Measurements from ENCODE around the gene ITPKC.

ITPKC gene

DNA sequence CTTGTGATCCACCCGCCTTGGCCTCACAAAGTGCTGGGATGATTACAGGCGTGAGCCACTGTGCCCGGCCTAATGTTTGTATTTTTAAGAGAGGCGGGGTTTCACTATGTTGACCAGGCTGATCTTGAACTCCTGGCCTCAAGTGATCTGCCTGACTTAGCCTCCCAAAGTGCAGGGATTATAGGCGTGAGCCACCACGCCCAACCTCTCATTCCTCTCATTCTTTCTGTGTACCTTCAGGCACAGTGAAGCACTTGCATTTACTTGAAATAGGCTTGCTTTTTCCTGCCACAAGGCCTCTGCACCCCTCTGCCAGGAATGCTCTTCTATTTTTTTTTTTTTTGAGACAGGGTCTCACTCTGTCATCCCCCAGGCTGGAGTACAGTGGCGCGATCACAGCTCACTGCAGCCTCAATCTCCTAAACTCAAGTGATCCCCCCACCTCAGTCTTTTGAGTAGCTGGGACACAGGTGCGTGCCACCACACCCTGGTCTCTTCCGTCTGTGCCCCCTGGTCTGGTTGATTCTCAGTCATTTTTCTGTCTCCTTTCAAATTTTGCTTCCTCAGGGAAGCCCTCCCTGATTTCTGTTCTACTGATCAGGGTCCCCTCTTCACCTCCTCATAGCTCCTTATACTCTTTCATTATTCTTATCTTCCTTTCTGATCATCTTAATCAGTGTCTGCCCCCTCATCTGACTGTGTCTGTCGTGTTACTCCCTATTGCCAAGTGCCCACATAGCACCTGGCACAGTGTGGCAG lies 18.3 kb downstream of the ITPKC start:
- CTCF ChIA-PET, result no interaction called here
- POLR2A ChIA-PET, result interaction anchor here (1.8 kb wide), 1 partner anchor 13 kb away, joined by 6 read pairs; no protein-coding TSS in a partner anchor
- DNase-seq (ENCODE audit: extremely low spot score), result no peak
- TF ChIP-seq CTCF (IDR thresholded peaks at IDR 0.05; ENCODE audit: control extremely low read depth, extremely low read depth, low read depth, missing control alignments), result no peak

- no peak for TF ChIP-seq CTCF (IDR thresholded peaks at IDR 0.05; ENCODE audit: control extremely low read depth, extremely low read depth, low read depth, missing control alignments)
- DNase-seq (ENCODE audit: extremely low spot score), result no peak
- POLR2A ChIA-PET, result interaction anchor here (1.8 kb wide), 1 partner anchor 11 kb away, joined by 6 read pairs; no protein-coding TSS in a partner anchor
- CTCF ChIA-PET, result no interaction called here
These were observed 19.7 kb downstream of the ITPKC start for GRCh38 chr19:40736661-40737060.

- POLR2A ChIA-PET, result no interaction called here
- CTCF ChIA-PET, result no interaction called here
- no peak for TF ChIP-seq CTCF (IDR thresholded peaks at IDR 0.05; ENCODE audit: control extremely low read depth, extremely low read depth, low read depth, missing control alignments)
- DNase-seq (ENCODE audit: extremely low spot score), result no peak
These were observed 20.3 kb downstream of the ITPKC start for GRCh38 chr19:40737102-40737644.

DNA sequence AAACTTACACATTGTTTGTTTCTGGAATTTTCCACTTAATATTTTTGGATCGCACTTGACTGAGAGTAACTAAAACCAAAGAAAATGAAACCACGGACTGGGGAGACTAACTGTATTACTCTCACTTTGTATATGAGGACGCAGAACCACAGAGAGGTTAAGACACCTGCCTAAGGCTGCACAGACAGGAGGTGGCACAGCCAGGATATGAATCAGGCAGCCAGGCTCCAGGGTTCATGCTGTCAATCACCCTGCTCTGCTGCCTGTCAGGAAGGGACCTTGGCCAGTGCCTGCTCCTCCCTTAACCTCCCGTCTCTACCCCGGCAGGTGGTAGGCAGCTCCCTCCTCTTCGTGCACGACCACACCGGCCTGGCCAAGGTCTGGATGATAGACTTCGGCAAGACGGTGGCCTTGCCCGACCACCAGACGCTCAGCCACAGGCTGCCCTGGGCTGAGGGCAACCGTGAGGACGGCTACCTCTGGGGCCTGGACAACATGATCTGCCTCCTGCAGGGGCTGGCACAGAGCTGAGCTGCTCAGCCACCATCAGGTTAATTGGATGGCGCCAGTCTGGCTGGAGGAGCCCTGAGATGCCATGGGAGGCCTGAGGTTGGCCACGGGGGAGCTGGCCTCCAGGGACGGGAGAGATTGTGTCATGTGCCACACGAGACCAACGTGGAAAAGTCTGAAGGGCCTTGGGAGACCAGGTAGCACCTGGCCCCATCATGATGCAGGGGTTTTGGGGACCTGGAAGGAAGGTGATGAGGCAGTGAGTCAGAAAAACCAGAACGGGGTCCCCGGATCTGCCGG lies 22.3 kb downstream of the ITPKC start:
- POLR2A ChIA-PET, result no interaction called here

GRCh38 chr19:40739871-40740703 lies 23.2 kb downstream of the ITPKC start:
- ChIA-PET CTCF (interaction anchor here (1.2 kb wide), 1 partner anchor 80 kb away, joined by 3 read pairs; no protein-coding TSS in a partner anchor), POLR2A (interaction anchor here (0.5 to 1.2 kb wide), 2 partner anchors 10 to 74 kb away, joined by 3 to 4 read pairs; partner anchors contain the start of gene ACTMAP)
- no peak for DNase-seq (ENCODE audit: extremely low spot score)
- TF ChIP-seq CTCF (IDR thresholded peaks at IDR 0.05; ENCODE audit: control extremely low read depth, extremely low read depth, low read depth, missing control alignments), result no peak

More for the DNA sequence above, 22.3 kb downstream of the ITPKC start:
- no peak for DNase-seq (ENCODE audit: extremely low spot score)
- TF ChIP-seq CTCF (IDR thresholded peaks at IDR 0.05; ENCODE audit: control extremely low read depth, extremely low read depth, low read depth, missing control alignments), result no peak
- CTCF ChIA-PET, result no interaction called here

Measured in GM10248 (cell line).